ENCODE results near the gene IL17RC. TPM values are rescaled to one million over a fixed set of nuclear protein-coding genes. Genes with fewer than 3 reads are reported as not detected.

IL17RC gene
- total and polyA plus RNA-seq, 3 donors from 2014 or later = 12.0 to 26.1 (median 21.0) TPM

DNA sequence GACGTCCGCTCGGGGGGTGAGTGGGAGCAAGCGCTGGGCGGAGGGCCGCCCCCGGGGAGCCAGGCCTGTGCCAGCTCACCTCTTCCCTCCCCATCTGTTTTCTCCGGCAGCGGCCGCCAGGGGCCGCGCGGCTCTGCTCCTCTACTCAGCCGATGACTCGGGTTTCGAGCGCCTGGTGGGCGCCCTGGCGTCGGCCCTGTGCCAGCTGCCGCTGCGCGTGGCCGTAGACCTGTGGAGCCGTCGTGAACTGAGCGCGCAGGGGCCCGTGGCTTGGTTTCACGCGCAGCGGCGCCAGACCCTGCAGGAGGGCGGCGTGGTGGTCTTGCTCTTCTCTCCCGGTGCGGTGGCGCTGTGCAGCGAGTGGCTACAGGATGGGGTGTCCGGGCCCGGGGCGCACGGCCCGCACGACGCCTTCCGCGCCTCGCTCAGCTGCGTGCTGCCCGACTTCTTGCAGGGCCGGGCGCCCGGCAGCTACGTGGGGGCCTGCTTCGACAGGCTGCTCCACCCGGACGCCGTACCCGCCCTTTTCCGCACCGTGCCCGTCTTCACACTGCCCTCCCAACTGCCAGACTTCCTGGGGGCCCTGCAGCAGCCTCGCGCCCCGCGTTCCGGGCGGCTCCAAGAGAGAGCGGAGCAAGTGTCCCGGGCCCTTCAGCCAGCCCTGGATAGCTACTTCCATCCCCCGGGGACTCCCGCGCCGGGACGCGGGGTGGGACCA, 16.1 kb downstream of the IL17RC start:
- intact Hi-C loops (cut with DNase I; ENCODE audit: low total_unique reads) = no loop called here
- peak; percentile 76 for DNase-seq
- Histone ChIP-seq H3K27ac (peak overlapping the region; percentile 88 to 89), H3K4me1 (peaks cover 9% of the 10 kb centered on the region), H3K9me3 (no peaks in the 10 kb centered on the region), H3K27me3 (no peaks in the 10 kb centered on the region), H3K4me3 (peak overlapping the region; percentile 68 to 86), H3K36me3 (ENCODE audit: low read depth, missing control alignments) (no peaks in the 10 kb centered on the region)
- WGBS, 2 donors = 3 to 6% methylated on average over 41 to 73 of the region's 77 CpGs
- TF ChIP-seq POLR2A (IDR thresholded peaks at IDR 0.05) = no peak
- TF ChIP-seq, protein P1, sequence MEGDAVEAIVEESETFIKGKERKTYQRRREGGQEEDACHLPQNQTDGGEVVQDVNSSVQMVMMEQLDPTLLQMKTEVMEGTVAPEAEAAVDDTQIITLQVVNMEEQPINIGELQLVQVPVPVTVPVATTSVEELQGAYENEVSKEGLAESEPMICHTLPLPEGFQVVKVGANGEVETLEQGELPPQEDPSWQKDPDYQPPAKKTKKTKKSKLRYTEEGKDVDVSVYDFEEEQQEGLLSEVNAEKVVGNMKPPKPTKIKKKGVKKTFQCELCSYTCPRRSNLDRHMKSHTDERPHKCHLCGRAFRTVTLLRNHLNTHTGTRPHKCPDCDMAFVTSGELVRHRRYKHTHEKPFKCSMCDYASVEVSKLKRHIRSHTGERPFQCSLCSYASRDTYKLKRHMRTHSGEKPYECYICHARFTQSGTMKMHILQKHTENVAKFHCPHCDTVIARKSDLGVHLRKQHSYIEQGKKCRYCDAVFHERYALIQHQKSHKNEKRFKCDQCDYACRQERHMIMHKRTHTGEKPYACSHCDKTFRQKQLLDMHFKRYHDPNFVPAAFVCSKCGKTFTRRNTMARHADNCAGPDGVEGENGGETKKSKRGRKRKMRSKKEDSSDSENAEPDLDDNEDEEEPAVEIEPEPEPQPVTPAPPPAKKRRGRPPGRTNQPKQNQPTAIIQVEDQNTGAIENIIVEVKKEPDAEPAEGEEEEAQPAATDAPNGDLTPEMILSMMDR (IDR thresholded peaks at IDR 0.05) = peak; percentile 54 to 69 (median 64)

DNA sequence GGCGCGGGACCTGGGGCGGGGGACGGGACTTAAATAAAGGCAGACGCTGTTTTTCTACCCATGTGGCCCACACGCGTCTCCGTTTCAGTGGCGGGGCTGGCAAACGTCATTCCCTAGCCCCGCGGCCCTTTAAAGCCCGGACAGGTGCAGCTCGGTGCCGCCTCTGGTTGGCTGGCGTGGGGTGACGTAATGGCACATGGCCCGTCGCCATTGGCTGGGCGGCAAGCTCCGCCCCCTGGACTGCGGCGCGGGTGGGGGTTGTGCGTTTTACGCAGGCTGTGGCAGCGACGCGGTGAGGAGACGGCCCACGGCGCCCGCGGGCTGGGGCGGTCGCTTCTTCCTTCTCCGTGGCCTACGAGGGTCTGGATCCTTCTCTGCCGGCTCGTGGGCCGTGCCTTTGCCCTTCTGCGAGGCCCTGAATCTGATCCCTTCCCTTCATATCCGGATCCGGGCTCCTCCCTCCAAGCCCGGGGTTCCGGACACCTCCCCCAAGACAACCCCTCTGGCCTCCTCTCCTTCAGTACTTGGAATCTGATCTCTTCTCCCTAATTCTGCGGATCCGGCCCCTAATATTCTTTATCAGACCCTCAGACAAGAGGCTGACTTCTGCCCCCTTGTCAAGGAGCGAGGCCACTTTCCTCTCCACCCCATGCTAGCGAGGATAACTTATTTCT, 16.8 kb downstream of the IL17RC start, which contains the start of gene CRELD1:
CRELD1 (plus strand) TSS at position 274 of the 674 bp plus-strand sequence. CDS start 605 bp downstream, outside the sequence.
- H3K36me3 ChIP-seq (ENCODE audit: low read depth, missing control alignments) = no peaks in the 10 kb centered on the region
- no peaks in the 10 kb centered on the region for H3K27me3 ChIP-seq
- H3K4me1 ChIP-seq = peaks cover 9% of the 10 kb centered on the region
- TF ChIP-seq POLR2A (IDR thresholded peaks at IDR 0.05) = no peak
- TF ChIP-seq, protein P1 (IDR thresholded peaks at IDR 0.05) = no peak
- peak within 1 kb of the TSS; percentile 88 to 89 for H3K27ac ChIP-seq
- no peaks in the 10 kb centered on the region for H3K9me3 ChIP-seq
- WGBS, 2 donors = 0 to 2% methylated on average over 15 to 49 of the region's 50 CpGs
- intact Hi-C loops (cut with DNase I; ENCODE audit: low total_unique reads) = no loop called here
- DNase-seq = peak; percentile 96
- H3K4me3 ChIP-seq = peak within 1 kb of the TSS; percentile 68 to 86

DNA sequence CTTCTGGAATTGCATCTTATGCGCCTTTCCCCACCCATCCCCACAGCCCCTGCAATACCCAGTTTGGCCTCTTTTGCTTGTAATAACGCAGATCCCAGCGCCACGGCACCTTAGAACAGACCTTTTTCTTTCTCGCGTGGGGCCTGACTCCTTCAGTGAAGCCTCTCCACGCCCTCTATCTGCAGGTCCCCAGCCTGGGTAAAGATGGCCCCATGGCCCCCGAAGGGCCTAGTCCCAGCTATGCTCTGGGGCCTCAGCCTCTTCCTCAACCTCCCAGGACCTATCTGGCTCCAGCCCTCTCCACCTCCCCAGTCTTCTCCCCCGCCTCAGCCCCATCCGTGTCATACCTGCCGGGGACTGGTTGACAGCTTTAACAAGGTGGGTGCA, 17.3 kb downstream of the IL17RC start:
- Histone ChIP-seq H3K4me3 (peak overlapping the region; percentile 68 to 86), H3K27ac (peak overlapping the region in 1 of 2 donors; percentile 88), H3K27me3 (no peaks in the 10 kb centered on the region), H3K36me3 (ENCODE audit: low read depth, missing control alignments) (no peaks in the 10 kb centered on the region), H3K9me3 (no peaks in the 10 kb centered on the region), H3K4me1 (peaks cover 9% of the 10 kb centered on the region)
- 17 to 21% methylated on average over 11 of the region's 11 CpGs for WGBS, 2 donors
- DNase-seq = no peak
- intact Hi-C loops (cut with DNase I; ENCODE audit: low total_unique reads) = no loop called here
- TF ChIP-seq POLR2A (IDR thresholded peaks at IDR 0.05) = no peak
- TF ChIP-seq, protein P1 (IDR thresholded peaks at IDR 0.05) = peak in 1 of 3 experiments; percentile 13

DNA sequence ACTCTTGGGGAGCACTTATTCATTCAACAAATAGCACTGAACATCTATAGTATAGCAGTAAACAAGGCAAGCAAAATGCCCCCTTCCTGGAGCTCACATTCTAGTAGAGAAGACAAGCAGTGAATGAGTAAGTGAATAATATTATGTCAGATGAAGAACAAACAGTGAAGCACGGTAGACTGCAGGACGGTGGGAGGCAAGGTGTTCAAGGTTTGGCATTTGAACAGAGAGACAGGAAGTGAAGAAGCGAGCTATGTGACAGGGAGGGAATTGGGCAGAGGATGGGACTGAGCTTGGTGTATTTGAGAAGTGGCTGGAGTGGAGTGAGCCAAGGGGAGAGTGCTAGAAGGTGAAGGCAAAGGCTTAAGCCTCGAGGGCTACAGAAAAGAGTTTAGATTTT, 18.1 kb downstream of the IL17RC start:
- Histone ChIP-seq H3K9me3 (no peaks in the 10 kb centered on the region), H3K27ac (no peak overlapping the region), H3K4me1 (peaks cover 9% of the 10 kb centered on the region), H3K36me3 (ENCODE audit: low read depth, missing control alignments) (no peaks in the 10 kb centered on the region), H3K4me3 (no peak overlapping the region), H3K27me3 (no peaks in the 10 kb centered on the region)
- 64 to 80% methylated on average over 4 of the region's 4 CpGs for WGBS, 2 donors
- intact Hi-C loops (cut with DNase I; ENCODE audit: low total_unique reads) = no loop called here
- TF ChIP-seq, protein P1 (IDR thresholded peaks at IDR 0.05) = no peak
- TF ChIP-seq POLR2A (IDR thresholded peaks at IDR 0.05) = no peak
- no peak for DNase-seq
